ENCODE data around the gene CPA2.

Gene CPA2

GRCh38 chr7:130286881-130287280 lies 20.2 kb downstream of the CPA2 start:
- DNase-seq: no peak

- no peak for DNase-seq
Observed at GRCh38 chr7:130288168-130288567, 21.5 kb downstream of the CPA2 start.

- no peak for DNase-seq
Observed at GRCh38 chr7:130288829-130289228, 22.2 kb downstream of the CPA2 start.

- DNase-seq: no peak
Observed at GRCh38 chr7:130289478-130289877, 22.8 kb downstream of the CPA2 start.

- no peak for DNase-seq
Observed at GRCh38 chr7:130290745-130291144, 24.1 kb downstream of the CPA2 start.

- no peak for DNase-seq
Observed at GRCh38 chr7:130292682-130293257, 26.1 kb downstream of the CPA2 start, which contains the start of gene CPA4. CPA4 (plus strand) TSS chr7:130293161; CDS start chr7:130293181, 20 bp downstream.

- DNase-seq: no peak
Observed at GRCh38 chr7:130293521-130293920, 26.9 kb downstream of the CPA2 start.

- no peak for DNase-seq
Observed at GRCh38 chr7:130294314-130294713, 27.7 kb downstream of the CPA2 start.

- no peak for DNase-seq
Observed at GRCh38 chr7:130296221-130296951, 29.7 kb downstream of the CPA2 start.

GRCh38 chr7:130297628-130298543 lies 31.2 kb downstream of the CPA2 start:
- DNase-seq: no peak

GRCh38 chr7:130298544-130299326 lies 32.1 kb downstream of the CPA2 start:
- DNase-seq: no peak

- DNase-seq: no peak
Observed at GRCh38 chr7:130299866-130300265, 33.2 kb downstream of the CPA2 start.

- no peak for DNase-seq
Observed at GRCh38 chr7:130301501-130302020, 34.9 kb downstream of the CPA2 start.

GRCh38 chr7:130302649-130303048 lies 36.0 kb downstream of the CPA2 start:
- no peak for DNase-seq

GRCh38 chr7:130303127-130303526 lies 36.5 kb downstream of the CPA2 start:
- DNase-seq: no peak

GRCh38 chr7:130303551-130303950 lies 36.9 kb downstream of the CPA2 start:
- no peak for DNase-seq

- DNase-seq: no peak
Observed at GRCh38 chr7:130303982-130304381, 37.3 kb downstream of the CPA2 start.

- DNase-seq: no peak
Observed at GRCh38 chr7:130304878-130305277, 38.2 kb downstream of the CPA2 start.

- no peak for DNase-seq
Observed at GRCh38 chr7:130305433-130306042, 38.9 kb downstream of the CPA2 start.

GRCh38 chr7:130309986-130310385 lies 43.3 kb downstream of the CPA2 start:
- no peak for DNase-seq

- DNase-seq: no peak
Observed at GRCh38 chr7:130314305-130314704, 47.6 kb downstream of the CPA2 start.

- no peak for DNase-seq
Observed at GRCh38 chr7:130319541-130319940, 52.9 kb downstream of the CPA2 start.

Data from inflammatory macrophage treated with lipopolysaccharide for 4 hours (primary cell).